ENCODE results near the gene CD274.

CD274 gene

GRCh38 chr9:5445886-5446285 lies 4.5 kb upstream of the CD274 start:
- no peak overlapping the region for H3K4me3 ChIP-seq (ENCODE audit: control insufficient read depth, low read depth, low read length)
- TF ChIP-seq CTCF (IDR thresholded peaks at IDR 0.05; ENCODE audit: control insufficient read depth, insufficient read depth, low read depth, low read length, missing control alignments) = no peak
- DNase-seq (ENCODE audit: low read depth) = no peak

GRCh38 chr9:5446451-5447236 lies 3.7 kb upstream of the CD274 start:
- DNase-seq (ENCODE audit: low read depth) = no peak
- H3K4me3 ChIP-seq (ENCODE audit: control insufficient read depth, low read depth, low read length) = no peak overlapping the region
- TF ChIP-seq CTCF (IDR thresholded peaks at IDR 0.05; ENCODE audit: control insufficient read depth, insufficient read depth, low read depth, low read length, missing control alignments) = no peak

GRCh38 chr9:5447337-5447736 lies 3.0 kb upstream of the CD274 start:
- no peak for TF ChIP-seq CTCF (IDR thresholded peaks at IDR 0.05; ENCODE audit: control insufficient read depth, insufficient read depth, low read depth, low read length, missing control alignments)
- no peak for DNase-seq (ENCODE audit: low read depth)

GRCh38 chr9:5448016-5448415 lies 2.3 kb upstream of the CD274 start:
- no peak for TF ChIP-seq CTCF (IDR thresholded peaks at IDR 0.05; ENCODE audit: control insufficient read depth, insufficient read depth, low read depth, low read length, missing control alignments)
- H3K4me3 ChIP-seq (ENCODE audit: control insufficient read depth, low read depth, low read length) = no peak overlapping the region
- DNase-seq (ENCODE audit: low read depth) = no peak

More at GRCh38 chr9:5447337-5447736, 3.0 kb upstream of the CD274 start:
- H3K4me3 ChIP-seq (ENCODE audit: control insufficient read depth, low read depth, low read length) = no peak overlapping the region

GRCh38 chr9:5448461-5449435 lies 1.6 kb upstream of the CD274 start:
- H3K4me3 ChIP-seq (ENCODE audit: control insufficient read depth, low read depth, low read length) = no peak overlapping the region
- DNase-seq (ENCODE audit: low read depth) = no peak

More at GRCh38 chr9:5448461-5449435, 1.6 kb upstream of the CD274 start:
- no peak for TF ChIP-seq CTCF (IDR thresholded peaks at IDR 0.05; ENCODE audit: control insufficient read depth, insufficient read depth, low read depth, low read length, missing control alignments)

Measured in AG09309 (cell line).